LNCaP clone FGC (cell line): Measurements from ENCODE around the gene TMEM132C.

Source experiments
- DNase-seq: peaks from one replicate; pipeline ENCODE4 v3.0.0-alpha.2; 2011; ENCODE audit warnings: low read depth
- H3K4me3 ChIP-seq: 2 replicates; pipeline ENCODE4 v1.5.1; 2011; ENCODE audit warnings: mild to moderate bottlenecking, low read depth, low read length, control low read depth
- TF ChIP-seq, protein P1 (sequence below): IDR thresholded peaks from 2 replicates; pipeline ENCODE4 v1.5.1; 2012; ENCODE audit warnings: mild to moderate bottlenecking; ENCODE audit not compliant: control insufficient read depth, insufficient read depth; ENCODE audit errors: extremely low read depth

The TMEM132C gene

DNA sequence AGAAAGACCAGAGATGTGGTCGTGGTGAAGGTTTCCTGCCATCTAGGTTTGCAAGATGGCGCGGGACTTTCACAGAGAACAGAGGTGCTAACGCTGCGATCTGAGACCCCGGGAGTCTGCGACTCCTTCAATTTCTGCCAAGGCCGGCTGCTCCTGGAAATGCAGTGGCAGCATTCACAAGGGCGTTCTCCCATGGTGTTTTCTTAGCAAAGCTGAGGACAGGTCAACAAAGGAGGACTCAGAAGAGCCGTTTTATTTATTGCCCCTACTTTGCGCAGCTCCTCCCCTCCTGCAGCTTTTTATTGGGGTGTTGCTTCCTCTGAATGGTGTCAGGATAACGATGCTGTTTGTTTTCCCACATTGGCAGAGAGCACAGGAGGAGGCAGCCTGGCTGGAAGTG, 86.3 kb downstream of the TMEM132C start:
- TF ChIP-seq, protein P1, sequence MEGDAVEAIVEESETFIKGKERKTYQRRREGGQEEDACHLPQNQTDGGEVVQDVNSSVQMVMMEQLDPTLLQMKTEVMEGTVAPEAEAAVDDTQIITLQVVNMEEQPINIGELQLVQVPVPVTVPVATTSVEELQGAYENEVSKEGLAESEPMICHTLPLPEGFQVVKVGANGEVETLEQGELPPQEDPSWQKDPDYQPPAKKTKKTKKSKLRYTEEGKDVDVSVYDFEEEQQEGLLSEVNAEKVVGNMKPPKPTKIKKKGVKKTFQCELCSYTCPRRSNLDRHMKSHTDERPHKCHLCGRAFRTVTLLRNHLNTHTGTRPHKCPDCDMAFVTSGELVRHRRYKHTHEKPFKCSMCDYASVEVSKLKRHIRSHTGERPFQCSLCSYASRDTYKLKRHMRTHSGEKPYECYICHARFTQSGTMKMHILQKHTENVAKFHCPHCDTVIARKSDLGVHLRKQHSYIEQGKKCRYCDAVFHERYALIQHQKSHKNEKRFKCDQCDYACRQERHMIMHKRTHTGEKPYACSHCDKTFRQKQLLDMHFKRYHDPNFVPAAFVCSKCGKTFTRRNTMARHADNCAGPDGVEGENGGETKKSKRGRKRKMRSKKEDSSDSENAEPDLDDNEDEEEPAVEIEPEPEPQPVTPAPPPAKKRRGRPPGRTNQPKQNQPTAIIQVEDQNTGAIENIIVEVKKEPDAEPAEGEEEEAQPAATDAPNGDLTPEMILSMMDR = no peak
- no peak overlapping the region for H3K4me3 ChIP-seq
- DNase-seq = no peak

DNA sequence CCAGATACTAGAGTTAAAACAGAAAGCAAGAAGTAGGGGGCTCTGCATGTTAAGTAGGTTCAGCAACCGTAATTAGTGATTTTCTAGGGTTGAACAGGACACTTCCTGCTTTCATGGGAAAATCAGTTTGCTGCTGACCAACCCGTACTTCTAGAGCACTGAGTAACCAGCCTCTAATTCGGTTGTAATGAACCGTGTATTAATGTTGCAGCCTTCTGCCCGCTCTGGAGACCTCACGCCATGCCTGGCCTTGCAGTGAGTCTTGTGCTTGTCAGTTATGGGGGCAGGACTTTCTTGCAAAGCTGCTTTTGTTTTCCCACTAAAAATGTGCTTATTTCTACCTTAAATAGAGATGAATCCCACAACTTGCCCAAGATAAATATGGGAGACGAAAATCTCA, 89.6 kb downstream of the TMEM132C start:
- H3K4me3 ChIP-seq = no peak overlapping the region
- DNase-seq = no peak
- TF ChIP-seq, protein P1 = no peak

DNA sequence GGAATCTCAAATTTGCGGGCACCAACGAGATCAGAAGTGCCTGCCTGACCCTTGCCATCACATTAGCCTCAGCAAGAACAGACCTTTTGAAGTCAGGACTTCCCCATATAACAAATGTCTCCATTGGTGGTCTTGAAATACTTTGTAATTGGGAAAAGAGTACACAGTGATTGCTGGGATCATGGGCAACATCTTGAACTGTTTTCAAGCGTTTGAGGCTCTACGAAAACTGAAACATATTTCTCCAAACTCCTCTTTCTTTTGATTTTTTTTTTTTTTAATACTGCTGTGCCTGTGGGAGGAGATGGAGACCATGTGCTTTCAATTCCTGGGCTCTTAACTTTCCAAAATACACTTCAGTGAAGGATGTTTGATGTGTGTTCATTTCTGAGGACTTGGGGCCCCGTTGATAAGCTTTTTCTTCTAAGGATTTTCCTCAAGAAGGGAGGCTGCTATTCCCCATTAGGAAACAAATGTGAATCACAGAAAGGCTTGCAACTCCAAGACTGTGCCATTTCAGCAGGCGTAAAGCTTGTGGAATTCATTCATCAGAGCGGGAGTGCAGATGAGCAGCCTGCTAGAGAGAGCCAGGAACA, 94.5 kb downstream of the TMEM132C start:
- TF ChIP-seq, protein P1 = no peak
- no peak for DNase-seq
- no peak overlapping the region for H3K4me3 ChIP-seq

DNA sequence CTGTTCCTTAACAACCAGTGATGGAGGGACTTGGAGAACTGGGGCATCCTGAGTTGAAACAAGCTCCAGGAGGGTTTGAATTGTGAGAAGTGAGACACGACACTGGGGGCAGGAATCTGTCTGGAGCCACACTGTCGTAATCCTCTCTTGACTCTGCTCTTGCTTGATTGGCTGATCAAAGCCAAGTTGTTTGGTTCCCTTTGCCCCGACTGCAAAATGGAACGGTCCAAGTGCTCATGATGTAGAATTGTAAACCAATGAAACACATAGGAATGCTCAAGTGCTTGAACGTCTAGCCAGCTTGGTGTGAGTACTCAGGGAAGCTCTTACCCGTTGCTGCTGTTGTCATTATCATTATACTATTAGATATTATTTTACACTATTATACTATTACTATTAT, 98.1 kb downstream of the TMEM132C start:
- DNase-seq = no peak
- H3K4me3 ChIP-seq = no peak overlapping the region
- TF ChIP-seq, protein P1 = no peak

DNA sequence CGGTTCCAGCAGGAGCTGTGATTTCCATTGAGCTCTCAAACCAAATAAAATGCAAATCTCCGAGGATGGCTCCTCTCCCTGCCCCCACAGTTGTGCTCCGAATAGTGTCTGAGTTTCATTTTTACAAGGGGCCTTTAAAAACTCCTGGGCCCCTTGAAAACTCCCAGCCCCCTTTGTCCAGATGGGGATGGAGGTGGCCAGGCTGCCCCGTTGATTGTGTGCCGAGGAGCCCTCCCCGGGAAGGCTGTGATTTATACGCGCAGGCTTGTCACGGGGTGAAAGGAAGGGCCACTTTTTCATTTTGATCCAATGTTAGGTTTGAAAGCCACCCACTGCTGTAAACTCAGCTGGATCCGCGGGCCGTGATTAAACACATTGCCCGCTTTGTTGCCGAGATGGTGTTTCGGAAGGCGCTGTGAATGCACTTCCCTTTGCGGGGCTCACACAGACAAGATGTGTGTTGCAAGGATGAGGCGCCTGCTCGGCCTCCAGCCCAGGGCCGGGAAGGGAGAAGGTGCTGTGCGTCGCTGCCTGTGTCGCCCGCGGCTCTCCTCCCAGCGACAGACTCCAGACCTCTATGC, 98.8 kb downstream of the TMEM132C start:
- no peak overlapping the region for H3K4me3 ChIP-seq
- no peak for DNase-seq
- TF ChIP-seq, protein P1 = no peak

DNA sequence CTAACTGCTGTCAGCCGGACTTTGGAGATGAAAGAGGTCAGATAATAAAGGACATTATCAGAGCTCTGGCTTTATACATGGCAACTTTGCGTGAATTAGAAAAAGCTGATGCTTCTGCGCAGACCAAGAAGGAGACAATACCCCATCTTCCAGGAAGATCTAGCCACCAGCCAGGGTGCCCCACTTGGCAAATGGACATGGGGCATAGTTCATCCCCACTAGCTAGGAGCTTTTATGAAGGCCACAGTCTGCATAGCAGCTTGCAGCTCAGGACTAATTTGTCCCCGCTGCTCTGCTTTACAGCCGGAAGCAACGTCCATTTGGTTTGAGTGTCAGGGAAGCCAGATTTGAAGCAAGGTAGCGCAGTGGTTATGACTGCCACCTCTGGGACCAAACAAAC, 101.0 kb downstream of the TMEM132C start:
- no peak for DNase-seq
- TF ChIP-seq, protein P1 = no peak
- no peak overlapping the region for H3K4me3 ChIP-seq

DNA sequence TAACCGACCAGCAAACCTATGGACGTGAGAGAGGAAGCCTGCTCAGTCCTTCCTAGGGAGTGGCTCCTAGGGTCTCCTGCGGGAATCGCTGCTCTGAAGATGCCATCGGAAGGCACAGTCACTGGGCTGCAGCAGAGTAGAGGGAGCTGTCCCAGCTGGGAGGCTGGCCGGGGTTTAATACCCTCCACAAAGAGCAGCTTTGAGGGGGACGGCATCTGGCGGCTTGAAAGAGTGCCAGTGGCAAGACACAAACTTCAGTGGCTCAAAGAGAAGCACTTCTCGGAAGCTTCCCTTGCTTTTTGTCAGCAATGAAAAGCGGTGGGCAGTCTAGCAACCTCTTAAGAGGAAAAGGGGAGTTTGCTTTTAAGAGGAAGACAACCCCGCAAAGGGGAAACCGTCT, 114.6 kb downstream of the TMEM132C start:
- TF ChIP-seq, protein P1 = no peak
- H3K4me3 ChIP-seq = no peak overlapping the region
- DNase-seq = no peak
